ENCODE data around the gene CCNQ.

DNA sequence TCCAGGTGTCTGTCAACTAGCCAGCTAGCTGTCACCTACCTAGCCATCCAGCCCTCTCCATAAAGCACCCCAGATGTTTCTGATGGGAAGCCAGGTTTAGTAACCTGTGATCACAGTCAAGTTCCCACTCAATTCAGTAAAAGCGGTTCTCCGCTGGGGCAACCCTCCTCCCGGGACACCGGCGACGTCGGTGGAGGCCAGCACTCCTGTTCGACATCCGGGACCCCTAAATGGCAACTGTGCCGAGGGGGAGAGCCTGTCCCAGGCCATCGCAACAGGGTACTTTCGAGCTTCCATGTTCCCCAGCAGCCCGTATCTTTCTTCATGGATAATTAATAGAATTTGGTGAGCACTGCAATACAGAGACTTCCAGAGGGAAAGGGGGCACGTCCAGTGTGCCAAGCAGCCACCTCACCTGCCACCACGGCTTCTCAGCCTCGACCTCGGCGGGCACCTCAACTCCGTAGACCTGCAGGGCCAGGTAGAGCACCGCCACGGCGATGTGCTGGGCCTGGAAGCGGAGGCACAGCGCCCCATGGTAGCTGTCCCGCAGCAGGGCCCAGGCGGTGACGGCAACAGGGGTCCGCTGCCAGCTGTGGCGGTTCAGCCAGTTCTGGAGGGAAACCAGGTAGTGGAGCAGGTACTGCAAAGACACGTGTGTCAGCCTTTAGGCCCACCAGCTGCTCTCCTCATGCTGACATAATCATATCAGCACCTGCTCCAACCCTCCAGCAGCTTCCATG lies 6.7 kb downstream of the CCNQ start:
- TF ChIP-seq, protein P1, sequence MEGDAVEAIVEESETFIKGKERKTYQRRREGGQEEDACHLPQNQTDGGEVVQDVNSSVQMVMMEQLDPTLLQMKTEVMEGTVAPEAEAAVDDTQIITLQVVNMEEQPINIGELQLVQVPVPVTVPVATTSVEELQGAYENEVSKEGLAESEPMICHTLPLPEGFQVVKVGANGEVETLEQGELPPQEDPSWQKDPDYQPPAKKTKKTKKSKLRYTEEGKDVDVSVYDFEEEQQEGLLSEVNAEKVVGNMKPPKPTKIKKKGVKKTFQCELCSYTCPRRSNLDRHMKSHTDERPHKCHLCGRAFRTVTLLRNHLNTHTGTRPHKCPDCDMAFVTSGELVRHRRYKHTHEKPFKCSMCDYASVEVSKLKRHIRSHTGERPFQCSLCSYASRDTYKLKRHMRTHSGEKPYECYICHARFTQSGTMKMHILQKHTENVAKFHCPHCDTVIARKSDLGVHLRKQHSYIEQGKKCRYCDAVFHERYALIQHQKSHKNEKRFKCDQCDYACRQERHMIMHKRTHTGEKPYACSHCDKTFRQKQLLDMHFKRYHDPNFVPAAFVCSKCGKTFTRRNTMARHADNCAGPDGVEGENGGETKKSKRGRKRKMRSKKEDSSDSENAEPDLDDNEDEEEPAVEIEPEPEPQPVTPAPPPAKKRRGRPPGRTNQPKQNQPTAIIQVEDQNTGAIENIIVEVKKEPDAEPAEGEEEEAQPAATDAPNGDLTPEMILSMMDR (IDR thresholded peaks at IDR 0.05): no peak
- TF ChIP-seq EZH2 (IDR thresholded peaks at IDR 0.05; ENCODE audit: borderline replicate concordance, insufficient read depth, low read depth, low read length, poor library complexity, severe bottlenecking): no peak
